Activated naive CD4-positive, alpha-beta T cell treated with anti-CD3 and anti-CD28 coated beads for 36 hours (primary cell): ENCODE measurements around the gene STAMBPL1. TPM values are rescaled to one million over a fixed set of nuclear protein-coding genes. Genes with fewer than 3 reads are reported as not detected.

Source experiments
- CTCF ChIA-PET: fragments of 350-600 bp; sonication (Branson Sonifier 250); formaldehyde crosslinking; loops from one replicate; lab custom pipeline; 2021; ENCODE audit warnings: antibody characterized with exemption; lab: Charles Lee
- DNase-seq: peaks from one replicate; pipeline ENCODE4 v3.0.0-alpha.2; 2020
- H3K27ac Mint-ChIP-seq: one replicate; pipeline ENCODE4 v1.8.0; 2021; ENCODE audit warnings: mild to moderate bottlenecking, mixed read lengths
- H3K27me3 Mint-ChIP-seq: one replicate; pipeline ENCODE4 v1.8.0; 2021; ENCODE audit warnings: low read depth, mixed read lengths
- H3K36me3 Mint-ChIP-seq: one replicate; pipeline ENCODE4 v1.8.0; 2021; ENCODE audit warnings: low read depth, mixed read lengths
- H3K4me1 Mint-ChIP-seq: one replicate; pipeline ENCODE4 v1.8.0; 2021; ENCODE audit warnings: low read depth, mixed read lengths
- H3K4me3 Mint-ChIP-seq: one replicate; pipeline ENCODE4 v1.8.0; 2021; ENCODE audit warnings: mild to moderate bottlenecking, moderate library complexity, mixed read lengths
- H3K9me3 Mint-ChIP-seq: one replicate; pipeline ENCODE4 v1.8.0; 2021; ENCODE audit warnings: mixed read lengths
- intact Hi-C: fragments of 100-400 bp; cut with micrococcal nuclease; formaldehyde crosslinking; loops from one replicate; pipeline ENCODE4 v1.15.1; 2023
- total RNA-seq, 2 experiments: library from RNA; stranded (reverse); gene quantifications; one replicate each; pipeline ENCODE4 v1.2.3, GENCODE V29; 2021

The STAMBPL1 gene
- total RNA-seq, 2 experiments from 2014 or later = 23.2 to 23.6 TPM

DNA sequence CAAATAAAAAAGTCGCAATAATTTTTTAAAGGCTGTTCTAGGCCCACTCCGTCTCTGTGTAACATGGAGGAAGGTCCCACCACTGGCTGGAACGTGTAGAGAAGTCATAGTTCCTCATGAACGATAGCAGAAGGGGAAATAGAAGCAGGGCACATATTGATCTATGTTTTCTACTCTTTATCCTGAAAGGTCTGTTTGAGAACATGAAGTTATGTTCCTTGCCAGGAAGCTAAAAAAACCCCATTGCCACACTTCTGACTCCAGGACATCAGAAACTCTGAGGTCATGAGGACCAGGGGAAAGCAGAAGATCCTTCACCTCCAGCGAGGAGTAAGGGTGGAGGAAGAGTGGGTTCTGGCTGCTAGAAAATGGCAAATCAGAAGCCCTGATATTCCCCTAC is 39.2 kb upstream of the STAMBPL1 start:
- Mint-ChIP-seq H3K9me3 (no peaks in the 10 kb centered on the region), H3K27ac (no peak overlapping the region), H3K4me1 (no peaks in the 10 kb centered on the region), H3K36me3 (no peaks in the 10 kb centered on the region), H3K4me3 (no peak overlapping the region), H3K27me3 (peaks cover 12% of the 10 kb centered on the region)
- CTCF ChIA-PET = interaction anchor here (0.8 to 17.1 kb wide), 5 partner anchors 44 to 377 kb away, joined by 3 to 448 read pairs (median 3); no protein-coding TSS in a partner anchor
- DNase-seq = no peak
- intact Hi-C loops = no loop called here

DNA sequence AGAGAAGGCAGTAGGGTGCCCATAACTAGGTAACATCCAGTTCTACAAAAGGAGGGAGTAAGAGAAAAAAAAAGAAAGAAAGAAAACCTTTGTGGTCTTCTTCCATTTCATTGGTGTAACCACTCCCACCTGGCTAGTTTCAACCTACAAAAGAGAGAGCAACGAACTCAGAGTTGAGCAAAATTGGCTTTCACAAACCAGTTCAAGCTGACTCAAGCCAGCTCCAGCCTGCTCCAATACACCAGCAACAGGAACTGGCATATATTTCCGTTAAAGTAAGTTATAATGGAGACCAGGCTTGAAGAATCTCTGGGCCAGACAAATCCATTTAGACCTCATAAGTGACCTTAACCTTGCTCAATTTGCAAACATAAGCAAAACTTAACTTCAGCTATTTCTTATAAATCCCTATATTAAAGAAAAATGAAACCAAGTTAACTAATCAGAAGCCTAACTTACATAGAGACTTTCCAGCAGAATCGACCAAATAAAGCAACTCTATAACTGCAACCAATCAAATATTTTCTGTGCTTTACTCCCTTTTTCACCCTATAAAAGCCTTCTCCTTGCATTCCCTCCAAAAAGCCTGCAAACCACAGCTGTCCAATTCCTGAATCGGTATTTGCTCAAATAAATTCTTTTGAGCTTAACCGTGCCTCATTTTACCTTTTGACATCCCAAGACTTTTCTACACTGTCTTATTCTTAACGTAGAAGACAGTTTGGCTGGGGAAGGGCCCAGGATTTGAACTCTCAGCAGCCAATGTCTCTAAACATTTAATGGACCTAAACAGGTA is 38.5 kb upstream of the STAMBPL1 start:
- Mint-ChIP-seq H3K4me3 (no peak overlapping the region), H3K9me3 (no peaks in the 10 kb centered on the region), H3K36me3 (no peaks in the 10 kb centered on the region), H3K4me1 (no peaks in the 10 kb centered on the region), H3K27ac (no peak overlapping the region), H3K27me3 (peaks cover 12% of the 10 kb centered on the region)
- no peak for DNase-seq
- CTCF ChIA-PET = interaction anchor here (0.8 to 17.1 kb wide), 2 partner anchors 91 to 154 kb away, joined by 3 to 448 read pairs; no protein-coding TSS in a partner anchor
- intact Hi-C loops = no loop called here

DNA sequence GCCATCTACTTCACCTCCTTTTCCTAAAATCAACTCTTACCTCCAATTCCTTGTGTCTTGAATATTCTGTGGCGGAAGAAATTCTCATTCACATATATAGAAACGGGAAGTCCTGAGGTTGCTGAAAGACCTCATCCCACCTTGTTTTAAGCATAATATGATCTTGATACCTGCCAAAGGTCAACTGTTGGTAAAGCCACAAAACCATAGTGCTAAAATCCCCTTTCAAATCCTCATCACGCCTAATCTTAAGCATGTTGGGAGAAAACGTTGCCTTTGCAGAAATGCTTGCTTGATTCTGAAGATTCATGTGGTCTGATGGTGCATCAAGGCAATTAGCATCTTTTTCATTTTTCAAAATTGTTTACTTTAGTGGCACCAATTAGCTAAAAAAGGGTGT is 36.9 kb upstream of the STAMBPL1 start:
- CTCF ChIA-PET = interaction anchor here (1.4 to 17.1 kb wide), 2 partner anchors 13 to 89 kb away, joined by 5 to 448 read pairs; no protein-coding TSS in a partner anchor

DNA sequence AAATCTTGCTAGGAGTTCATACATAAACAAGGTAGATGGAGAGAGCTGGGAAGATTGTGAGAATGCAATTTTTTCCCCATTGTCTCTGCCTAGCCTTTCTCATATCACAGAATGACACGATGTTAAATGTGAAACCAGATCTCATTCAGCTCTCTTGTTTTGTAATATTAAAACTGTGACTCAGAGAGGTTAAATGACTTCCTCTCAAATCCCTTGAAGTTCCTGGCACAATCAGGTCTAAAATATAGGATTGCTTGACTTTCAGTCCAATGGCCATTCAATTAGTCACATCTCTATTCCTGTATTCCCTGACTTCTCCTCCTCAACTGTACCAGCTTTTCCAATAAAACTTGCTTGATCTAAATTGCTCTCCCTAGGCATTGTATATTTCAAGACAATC is 31.5 kb upstream of the STAMBPL1 start:
- H3K4me3 Mint-ChIP-seq = no peak overlapping the region
- H3K4me1 Mint-ChIP-seq = peaks cover 13% of the 10 kb centered on the region
- peaks cover 12% of the 10 kb centered on the region for H3K27me3 Mint-ChIP-seq
- DNase-seq = no peak
- H3K27ac Mint-ChIP-seq = peak overlapping the region; percentile 25
- intact Hi-C loops = loop anchor here (1.0 to 5.0 kb wide), 10 partner anchors 10 to 314 kb away; partner anchors contain the start of gene STAMBPL1
- CTCF ChIA-PET = interaction anchor here (0.7 to 4.0 kb wide), 6 partner anchors 9 to 142 kb away, joined by 3 to 34 read pairs (median 4); partner anchors contain the start of gene FAS
- no peaks in the 10 kb centered on the region for H3K36me3 Mint-ChIP-seq
- H3K9me3 Mint-ChIP-seq = no peaks in the 10 kb centered on the region

More for the DNA sequence above, 36.9 kb upstream of the STAMBPL1 start:
- Mint-ChIP-seq H3K4me3 (no peak overlapping the region), H3K27ac (no peak overlapping the region), H3K36me3 (no peaks in the 10 kb centered on the region), H3K4me1 (peaks cover under 1% of the 10 kb centered on the region), H3K27me3 (peaks cover 12% of the 10 kb centered on the region), H3K9me3 (no peaks in the 10 kb centered on the region)
- DNase-seq = no peak
- intact Hi-C loops = no loop called here

DNA sequence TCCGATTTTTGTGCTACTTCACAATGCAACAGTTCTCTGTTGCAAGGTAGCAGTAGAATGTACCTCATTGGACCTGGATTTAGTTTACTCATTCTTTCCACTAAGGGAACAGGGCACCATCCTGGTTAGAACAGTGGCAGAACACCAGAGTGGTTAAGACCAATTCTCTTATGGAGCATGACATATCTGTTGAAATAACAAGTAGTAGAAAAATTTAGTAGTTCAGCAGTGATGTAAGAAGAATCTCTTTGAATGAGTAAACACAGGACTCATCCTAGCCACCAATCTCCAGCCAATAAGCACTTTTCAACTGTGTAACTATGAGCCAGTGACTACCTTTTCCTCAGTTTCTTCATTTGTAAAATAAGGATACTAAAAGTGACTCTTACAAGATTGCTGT is 30.8 kb upstream of the STAMBPL1 start:
- CTCF ChIA-PET = interaction anchor here (0.7 to 4.0 kb wide), 4 partner anchors 9 to 85 kb away, joined by 4 to 34 read pairs (median 4); no protein-coding TSS in a partner anchor
- Mint-ChIP-seq H3K27me3 (peaks cover 7% of the 10 kb centered on the region), H3K27ac (peak overlapping the region; percentile 62), H3K4me3 (no peak overlapping the region), H3K4me1 (peaks cover 13% of the 10 kb centered on the region), H3K36me3 (no peaks in the 10 kb centered on the region), H3K9me3 (no peaks in the 10 kb centered on the region)
- DNase-seq = no peak
- intact Hi-C loops = loop anchor here (5.0 kb wide), 1 partner anchor 313 kb away; no protein-coding TSS in a partner anchor

DNA sequence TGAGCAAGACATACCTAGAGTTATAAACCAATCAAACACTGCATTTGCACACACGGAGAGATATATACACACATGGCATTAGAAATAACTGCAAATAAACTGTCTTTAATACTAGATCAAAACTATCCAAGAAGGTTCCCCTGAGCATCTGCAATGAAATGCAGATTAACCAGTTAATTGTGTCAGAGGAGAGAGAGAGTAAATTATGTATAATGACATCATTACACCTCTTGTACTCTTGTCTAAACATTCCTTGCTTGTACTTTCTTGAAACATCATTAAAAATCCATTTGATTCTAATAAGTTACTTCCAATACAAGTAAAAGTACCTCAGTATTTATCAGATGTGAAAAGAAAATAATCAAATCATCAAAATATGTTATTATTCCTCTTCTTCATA is 29.3 kb upstream of the STAMBPL1 start:
- CTCF ChIA-PET = interaction anchor here (1.3 kb wide), 1 partner anchor 15 kb away, joined by 4 read pairs; no protein-coding TSS in a partner anchor
- H3K27me3 Mint-ChIP-seq = peaks cover 2% of the 10 kb centered on the region
- DNase-seq = no peak
- H3K36me3 Mint-ChIP-seq = no peaks in the 10 kb centered on the region
- H3K27ac Mint-ChIP-seq = no peak overlapping the region
- H3K4me1 Mint-ChIP-seq = peaks cover 13% of the 10 kb centered on the region
- intact Hi-C loops = no loop called here
- H3K9me3 Mint-ChIP-seq = no peaks in the 10 kb centered on the region
- H3K4me3 Mint-ChIP-seq = no peak overlapping the region

DNA sequence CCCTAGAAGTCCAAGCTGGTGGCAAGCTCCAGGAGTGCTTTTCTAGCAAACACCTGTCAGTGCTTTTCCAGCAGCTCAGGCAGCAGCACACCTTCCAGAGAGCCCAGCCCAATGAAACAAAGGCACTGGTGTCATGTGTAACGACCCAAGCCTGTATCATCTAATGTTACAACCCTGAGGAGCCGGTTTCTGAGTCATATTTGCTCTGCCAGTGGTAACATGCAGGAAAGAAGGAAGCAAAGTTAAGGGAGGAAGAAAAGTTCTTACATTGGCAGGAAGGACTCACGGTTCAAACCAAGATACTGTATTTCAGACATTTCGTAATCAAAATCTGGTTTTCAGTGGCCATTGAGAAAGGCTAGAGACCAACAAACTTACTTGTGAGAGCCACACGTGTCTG is 28.3 kb upstream of the STAMBPL1 start, which contains the start of gene ANKRD22:
Gene ANKRD22, minus strand, starts transcription at position 139 of the 400 bp plus-strand sequence. CDS start 237 bp downstream, outside the sequence.
- Mint-ChIP-seq H3K36me3 (no peaks in the 10 kb centered on the region), H3K27ac (no peak within 1 kb of the TSS), H3K4me1 (peaks cover 13% of the 10 kb centered on the region), H3K9me3 (no peaks in the 10 kb centered on the region), H3K4me3 (no peak within 1 kb of the TSS), H3K27me3 (peaks cover 2% of the 10 kb centered on the region)
- intact Hi-C loops = no loop called here
- no peak for DNase-seq
- CTCF ChIA-PET = interaction anchor here (0.7 to 2.1 kb wide), 3 partner anchors 16 to 81 kb away, joined by 4 to 5 read pairs (median 4); no protein-coding TSS in a partner anchor

DNA sequence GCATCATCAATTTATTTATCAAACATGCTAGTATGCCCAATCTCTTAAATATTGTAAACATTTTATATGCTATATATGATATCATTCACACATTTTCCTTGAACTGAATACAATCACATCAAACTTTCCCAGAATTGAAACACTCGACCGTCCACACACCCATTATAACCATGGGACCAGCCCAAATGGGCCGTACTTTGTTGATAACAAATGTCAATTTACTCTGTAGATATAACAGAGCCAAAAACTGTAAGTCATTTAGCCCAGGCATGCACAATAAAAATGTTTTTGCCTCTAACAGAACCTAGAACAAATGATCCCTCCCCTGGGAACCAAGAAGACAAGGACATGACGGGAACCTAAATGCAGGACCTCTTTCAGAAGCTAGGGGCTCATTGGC is 27.7 kb upstream of the STAMBPL1 start:
- H3K27me3 Mint-ChIP-seq = peaks cover 2% of the 10 kb centered on the region
- intact Hi-C loops = no loop called here
- no peaks in the 10 kb centered on the region for H3K36me3 Mint-ChIP-seq
- H3K27ac Mint-ChIP-seq = no peak overlapping the region
- CTCF ChIA-PET = interaction anchor here (2.0 to 2.1 kb wide), 2 partner anchors 16 to 81 kb away, joined by 5 to 16 read pairs; no protein-coding TSS in a partner anchor
- no peak overlapping the region for H3K4me3 Mint-ChIP-seq
- no peak for DNase-seq
- peaks cover 13% of the 10 kb centered on the region for H3K4me1 Mint-ChIP-seq
- H3K9me3 Mint-ChIP-seq = no peaks in the 10 kb centered on the region

DNA sequence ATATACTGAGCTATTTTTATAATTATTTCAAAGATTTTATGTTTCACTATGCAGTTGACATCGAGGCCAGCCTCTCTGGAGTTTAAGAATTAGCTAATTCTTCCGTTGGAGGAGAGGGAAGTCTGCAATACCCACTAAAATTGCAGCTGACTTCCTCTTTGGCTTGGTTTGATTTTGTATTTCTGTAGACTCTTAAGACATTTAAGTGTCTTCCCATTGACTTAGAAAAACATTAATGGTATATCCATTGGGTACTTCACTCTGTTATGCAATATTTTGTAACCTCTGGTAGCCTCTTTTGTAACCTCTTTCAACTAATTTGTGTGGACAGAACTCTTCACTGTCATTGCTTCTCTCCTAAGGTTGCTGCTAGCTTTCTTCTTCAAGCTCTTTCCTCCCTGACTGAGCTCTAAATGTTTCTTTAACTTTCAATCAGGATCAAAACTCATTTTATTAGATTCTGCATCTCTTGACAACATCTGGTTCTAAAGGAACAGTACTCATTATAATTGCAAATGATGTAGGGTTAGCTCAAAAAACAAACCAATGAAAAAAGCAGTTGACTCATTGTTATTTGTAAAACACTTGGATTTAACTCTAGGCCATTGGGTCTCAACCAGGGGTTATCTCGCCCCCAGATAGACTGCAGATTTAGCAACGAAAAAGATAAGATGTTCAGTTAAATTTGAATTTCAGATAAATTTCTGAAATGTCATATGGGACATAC is 26.7 kb upstream of the STAMBPL1 start:
- CTCF ChIA-PET = interaction anchor here (2.0 to 2.1 kb wide), 2 partner anchors 17 to 80 kb away, joined by 5 to 16 read pairs; no protein-coding TSS in a partner anchor
- no peaks in the 10 kb centered on the region for H3K9me3 Mint-ChIP-seq
- DNase-seq = no peak
- H3K4me3 Mint-ChIP-seq = no peak overlapping the region
- peaks cover 13% of the 10 kb centered on the region for H3K4me1 Mint-ChIP-seq
- no peak overlapping the region for H3K27ac Mint-ChIP-seq
- intact Hi-C loops = no loop called here
- peaks cover 2% of the 10 kb centered on the region for H3K27me3 Mint-ChIP-seq
- H3K36me3 Mint-ChIP-seq = no peaks in the 10 kb centered on the region

DNA sequence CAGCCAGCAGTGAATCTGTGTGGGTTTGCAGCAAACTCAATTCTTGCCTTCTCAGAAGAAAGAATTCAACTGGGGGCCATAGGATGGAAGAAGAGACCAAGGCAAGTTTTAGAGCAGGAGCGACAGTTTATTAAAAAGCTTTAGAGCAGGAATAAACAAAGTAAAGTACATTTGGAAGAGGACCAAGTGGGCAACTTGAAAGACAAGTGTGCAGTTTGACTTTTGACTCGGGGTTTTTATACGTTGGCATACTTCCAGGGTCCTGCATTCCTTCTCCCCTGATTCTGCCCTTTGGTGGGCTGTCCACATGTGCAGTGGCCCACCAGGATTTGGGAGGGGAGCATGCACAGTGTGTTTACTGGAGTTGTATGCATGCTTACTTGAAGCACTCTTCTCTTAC is 25.4 kb upstream of the STAMBPL1 start:
- Mint-ChIP-seq H3K27me3 (peaks cover 2% of the 10 kb centered on the region), H3K9me3 (no peaks in the 10 kb centered on the region), H3K4me3 (no peak overlapping the region), H3K27ac (no peak overlapping the region), H3K4me1 (peaks cover 4% of the 10 kb centered on the region), H3K36me3 (no peaks in the 10 kb centered on the region)
- CTCF ChIA-PET = no interaction called here
- no peak for DNase-seq
- intact Hi-C loops = no loop called here

DNA sequence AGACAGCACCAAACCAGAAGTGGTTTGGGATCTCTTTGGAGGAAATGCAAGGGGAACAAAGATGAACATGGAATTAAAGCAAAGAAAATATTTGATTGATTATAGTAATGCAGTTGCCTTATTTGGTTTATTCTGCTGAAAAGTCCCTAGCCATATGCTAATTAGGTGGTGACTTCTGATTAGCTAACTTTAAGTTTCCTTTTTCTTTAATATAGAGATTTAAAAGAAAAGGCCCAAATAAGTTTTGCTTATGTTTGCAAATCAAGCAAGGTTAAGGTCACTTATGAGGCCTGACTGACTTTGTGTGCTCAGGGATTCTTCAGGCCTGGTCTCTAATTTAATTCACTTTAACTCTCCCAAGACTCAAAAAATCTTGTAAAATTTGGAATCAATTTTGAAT is 22.2 kb upstream of the STAMBPL1 start:
- intact Hi-C loops = loop anchor here (1.0 kb wide), 1 partner anchor 10 kb away; no protein-coding TSS in a partner anchor
- Mint-ChIP-seq H3K36me3 (no peaks in the 10 kb centered on the region), H3K4me3 (no peak overlapping the region), H3K27me3 (peaks cover 5% of the 10 kb centered on the region), H3K4me1 (peaks cover 4% of the 10 kb centered on the region), H3K27ac (no peak overlapping the region), H3K9me3 (no peaks in the 10 kb centered on the region)
- DNase-seq = no peak
- CTCF ChIA-PET = interaction anchor here (0.8 to 3.0 kb wide), 3 partner anchors 22 to 360 kb away, joined by 3 to 21 read pairs (median 4); no protein-coding TSS in a partner anchor
